Stimulated activated CD8-positive, alpha-beta memory T cell treated with anti-CD3 and anti-CD28 coated beads, Interleukin-15, amount 100 ng/mL, for 48 hours (primary cell): ENCODE measurements around the gene TSPYL1.
"Not testable (repeated sequence)": the region's sequence is repeated elsewhere in the genome, so short reads cannot be mapped to it uniquely, and the experiment has no call there.

Experiments
- DNase-seq, 2 donors: peaks; one replicate each; pipeline ENCODE4 v3.0.0-alpha.2; 2020; ENCODE audit warnings: low read depth in 2 of 2

TSPYL1 gene

DNA sequence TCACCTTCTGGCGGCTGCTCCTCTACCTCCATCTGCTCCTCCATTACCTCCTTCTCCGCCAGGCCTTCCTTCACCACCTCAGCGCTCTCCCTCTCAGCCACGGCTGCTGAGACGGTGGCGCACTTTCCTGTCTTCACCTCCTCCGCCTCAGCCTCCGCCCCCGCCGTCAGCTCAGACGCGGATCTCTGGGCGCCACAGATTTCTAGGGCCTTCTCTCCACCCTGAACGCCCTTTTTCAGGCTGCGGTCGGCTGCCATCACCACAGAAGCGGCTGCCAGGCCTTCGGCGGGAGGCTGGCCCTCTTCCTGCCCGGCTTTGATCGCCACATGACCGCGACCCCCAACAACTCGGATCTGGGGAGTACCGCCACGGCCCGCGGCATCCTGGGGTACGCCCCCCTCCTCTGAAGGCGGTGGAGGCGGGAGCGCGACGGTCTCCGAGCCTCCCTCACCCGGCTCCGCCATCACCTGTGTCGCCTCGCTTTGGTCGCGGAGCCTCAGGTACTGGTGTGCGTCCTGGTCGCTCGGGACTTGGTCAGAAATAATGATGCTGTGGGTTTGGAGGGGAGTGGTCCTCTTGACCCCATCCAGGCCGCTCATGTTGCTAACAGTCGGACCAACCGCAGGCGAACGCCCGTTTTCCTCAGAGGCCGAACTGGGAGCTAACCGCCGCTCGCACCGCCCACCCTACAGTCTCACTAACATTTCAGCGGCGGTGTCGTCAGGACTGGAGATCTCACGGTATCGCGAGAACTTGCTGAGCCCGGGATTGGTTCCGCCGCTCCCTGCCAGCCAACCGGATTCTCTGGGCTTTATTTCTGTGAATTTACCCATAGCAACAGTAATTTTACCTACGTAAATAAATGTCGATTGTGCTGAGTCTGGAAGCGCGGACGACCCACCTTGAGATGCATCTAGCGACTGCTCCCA is at the start of gene TSPYL1:
TSS of gene TSPYL1 (minus strand) at position 699 of the 929 bp plus-strand sequence. CDS start at position 599, 100 bp downstream.
- DNase-seq = peak; percentile 89 to 90

GRCh38 chr6:116329156-116329555 is 49.4 kb upstream of the TSPYL1 start:
- DNase-seq = no peak

DNA sequence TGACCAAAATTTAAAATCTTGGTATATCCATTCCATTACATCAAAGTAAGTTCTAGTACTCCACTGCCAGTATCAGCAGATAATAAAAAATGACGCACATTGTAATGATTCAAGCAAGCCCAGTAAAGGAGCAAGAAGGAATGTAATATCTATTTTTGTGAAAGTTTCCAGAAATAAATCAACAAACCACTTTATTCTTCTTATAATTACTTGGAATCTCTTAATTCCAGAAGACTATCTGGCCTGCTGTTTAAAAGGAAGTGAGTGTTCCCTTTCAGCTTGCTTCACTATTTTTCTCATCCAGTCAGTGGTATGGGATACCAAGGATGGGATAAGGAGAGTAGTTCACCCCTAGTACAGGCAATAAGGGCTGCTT is 48.8 kb upstream of the TSPYL1 start:
- no peak for DNase-seq

DNA sequence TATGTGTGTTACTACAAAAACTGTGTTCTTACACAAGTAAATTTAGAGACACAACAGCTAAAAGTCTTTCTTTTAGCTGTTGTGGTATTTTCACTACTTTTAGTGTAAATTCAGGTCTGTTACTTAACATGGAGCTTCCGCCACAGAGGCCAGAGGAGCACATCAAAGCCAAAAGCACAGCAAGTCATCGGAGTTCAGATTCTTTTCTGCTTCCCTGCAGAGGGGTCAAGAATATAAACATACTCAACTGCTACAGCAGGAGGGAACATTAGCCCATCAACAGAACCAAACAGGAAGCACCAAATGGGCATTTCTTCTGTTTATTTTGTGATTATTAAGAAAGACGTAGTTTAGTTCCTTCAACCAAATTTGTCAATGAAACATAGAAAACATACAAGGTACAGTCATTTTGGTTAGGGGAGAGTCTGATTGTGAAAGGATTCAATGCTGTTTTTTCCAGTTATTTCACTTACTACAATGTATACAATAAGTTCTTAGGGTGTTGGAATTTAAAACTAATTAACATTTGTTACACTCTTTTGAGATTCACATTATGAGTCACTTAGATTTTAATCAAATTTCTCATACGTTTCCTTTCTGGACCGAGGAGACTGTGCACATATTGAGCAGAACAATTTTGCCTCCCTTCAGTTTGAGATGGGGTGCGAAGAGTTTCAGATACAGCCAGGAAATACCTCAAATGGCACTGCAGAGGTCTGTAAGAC is 48.2 kb upstream of the TSPYL1 start:
- no peak for DNase-seq

DNA sequence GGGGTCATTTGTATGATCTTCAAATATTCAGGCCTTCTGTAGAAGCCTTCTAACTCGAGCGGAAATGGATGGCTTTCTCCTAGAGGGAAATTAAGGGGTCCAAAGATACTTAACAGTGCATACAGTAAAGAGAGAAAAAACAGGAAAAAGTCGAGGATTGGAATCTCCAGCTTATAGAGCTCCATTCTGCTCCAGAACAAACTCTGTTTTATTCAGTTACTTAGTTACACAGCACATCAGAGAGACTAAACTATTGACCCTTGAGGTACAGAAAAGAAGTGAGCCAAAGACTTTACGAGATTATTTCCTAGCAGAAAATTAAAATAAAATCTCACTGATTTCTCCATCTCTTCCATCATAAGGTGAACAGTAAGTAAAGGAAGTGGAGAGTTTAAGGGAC is 47.3 kb upstream of the TSPYL1 start:
- DNase-seq = no peak

GRCh38 chr6:116326181-116326671 is 46.5 kb upstream of the TSPYL1 start:
- DNase-seq = no peak

DNA sequence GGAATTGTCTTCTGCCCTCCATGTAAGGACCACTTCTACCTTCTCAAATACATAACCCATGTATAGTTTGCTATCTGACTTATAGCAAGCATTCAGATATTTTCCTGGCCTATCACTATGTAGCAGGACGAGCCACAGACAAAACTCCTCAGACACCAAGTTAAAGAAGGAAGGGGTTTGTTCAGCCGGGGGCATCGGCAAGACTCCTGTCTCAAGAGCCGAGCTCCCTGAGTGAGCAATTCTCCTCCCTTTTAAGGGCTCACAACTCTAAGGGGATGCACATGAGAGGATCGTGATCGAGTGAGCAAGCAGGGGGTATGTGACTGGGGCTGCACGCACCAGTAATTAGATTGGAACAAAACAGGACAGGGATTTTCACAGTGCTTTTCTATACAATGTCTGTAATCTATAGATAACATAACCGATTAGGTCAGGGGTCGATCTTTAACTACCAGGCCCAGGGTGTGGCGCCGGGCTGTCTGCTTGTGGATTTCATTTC is 46.0 kb upstream of the TSPYL1 start:
- DNase-seq = not testable (repeated sequence)

DNA sequence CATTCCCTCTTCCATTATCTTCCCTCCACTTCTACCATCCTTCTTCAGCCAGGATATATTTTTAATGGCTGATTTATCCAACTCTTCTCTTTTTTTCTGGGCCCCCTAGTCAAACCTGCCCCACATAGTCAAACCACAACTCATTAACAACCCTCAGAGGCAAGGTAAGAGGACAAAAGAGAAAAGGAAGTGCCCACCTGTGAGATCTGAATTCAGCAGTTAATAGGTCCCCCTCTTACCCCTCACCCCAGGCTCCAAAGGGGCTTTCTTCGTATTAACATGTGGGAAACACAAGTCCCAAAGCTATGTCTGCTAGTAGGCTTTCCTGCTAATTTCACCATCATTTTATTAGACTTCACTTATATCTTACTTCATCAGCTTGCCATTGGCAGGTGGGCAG is 44.1 kb upstream of the TSPYL1 start:
- no peak for DNase-seq

- DNase-seq = not testable (repeated sequence)
These were observed 42.2 kb upstream of the TSPYL1 start for GRCh38 chr6:116321933-116322332.

DNA sequence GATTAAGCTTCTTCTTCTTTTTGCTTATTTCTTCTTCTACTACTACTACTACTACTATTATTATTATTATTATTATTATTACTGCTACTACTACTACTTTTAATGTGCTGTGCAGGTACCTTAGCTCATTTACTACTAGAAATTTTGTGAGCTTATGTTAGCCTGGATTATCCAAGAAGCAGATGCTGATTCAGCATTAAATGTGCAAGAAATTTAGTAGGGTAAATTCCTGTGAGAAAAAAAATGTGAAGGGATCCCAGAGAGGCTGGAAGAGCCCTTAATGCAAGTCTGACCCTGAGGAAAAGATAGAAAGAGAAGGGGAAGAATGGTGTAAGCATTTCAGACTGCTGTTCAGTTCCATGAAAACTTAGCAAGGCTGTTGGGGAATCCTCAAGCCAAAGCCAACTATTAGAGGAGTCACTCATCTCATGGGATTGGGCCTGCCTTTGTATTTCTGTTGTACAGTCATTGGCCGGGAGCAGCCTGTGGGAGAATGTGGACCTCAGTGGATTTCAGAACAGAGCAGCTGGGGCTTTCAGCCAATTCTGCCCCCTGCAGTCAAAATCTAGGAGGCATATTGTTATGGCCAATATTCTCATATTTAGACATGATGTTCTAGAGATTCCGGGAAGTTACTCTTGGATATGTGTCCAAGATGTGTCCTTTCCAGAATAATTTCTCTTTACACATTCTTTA is 37.2 kb upstream of the TSPYL1 start:
- no peak for DNase-seq

GRCh38 chr6:116314878-116315277 is 35.1 kb upstream of the TSPYL1 start:
- no peak for DNase-seq

DNA sequence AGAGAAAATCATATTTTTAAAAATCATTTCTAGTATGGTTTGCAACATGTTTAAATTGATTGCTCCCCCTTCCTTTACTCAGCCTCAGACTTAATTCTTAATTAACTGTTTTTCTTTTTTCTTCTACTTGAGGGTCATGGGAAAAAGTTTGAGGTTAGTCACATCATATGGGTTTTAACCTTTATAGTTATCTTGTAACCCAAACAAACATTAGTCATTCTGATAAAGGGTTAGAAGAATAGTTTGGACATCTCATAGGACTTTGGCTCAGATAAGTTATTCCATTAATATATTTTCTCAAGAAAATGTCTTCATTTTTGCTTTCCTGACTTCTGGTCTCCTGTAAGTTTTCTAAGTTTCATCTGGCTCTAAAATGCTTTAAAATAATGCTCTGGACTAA is 34.5 kb upstream of the TSPYL1 start:
- DNase-seq = no peak

DNA sequence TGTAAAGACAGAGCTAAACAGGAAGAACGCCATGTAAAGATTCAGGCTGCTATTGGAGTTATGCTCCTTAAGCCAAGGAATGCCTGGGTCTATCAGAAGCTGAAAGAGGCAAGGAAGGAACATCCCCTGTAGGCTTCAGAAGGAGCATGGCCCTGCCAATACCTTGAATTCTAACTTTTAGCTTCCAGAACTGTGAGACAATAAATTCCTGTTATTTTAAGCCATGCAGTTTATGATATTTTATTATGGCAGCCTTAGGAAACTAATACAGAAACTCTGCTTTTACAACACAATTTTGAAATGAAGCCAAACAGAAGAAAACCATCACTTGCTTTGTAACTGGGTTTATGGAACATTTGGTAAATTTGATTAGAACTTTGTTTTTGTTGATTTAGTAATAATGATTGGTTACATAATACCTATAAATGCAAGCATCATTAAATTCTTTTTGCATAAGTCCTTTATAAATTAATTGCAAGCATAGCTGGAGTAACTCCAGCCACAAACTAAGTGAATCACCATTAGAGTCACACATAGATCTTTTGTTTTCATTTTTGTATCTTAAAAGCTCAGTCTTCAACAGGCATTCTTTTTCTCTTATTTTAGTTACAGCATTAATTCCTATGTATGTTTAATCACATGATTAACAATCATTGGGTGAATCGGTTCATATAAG is 33.5 kb upstream of the TSPYL1 start:
- no peak for DNase-seq

DNA sequence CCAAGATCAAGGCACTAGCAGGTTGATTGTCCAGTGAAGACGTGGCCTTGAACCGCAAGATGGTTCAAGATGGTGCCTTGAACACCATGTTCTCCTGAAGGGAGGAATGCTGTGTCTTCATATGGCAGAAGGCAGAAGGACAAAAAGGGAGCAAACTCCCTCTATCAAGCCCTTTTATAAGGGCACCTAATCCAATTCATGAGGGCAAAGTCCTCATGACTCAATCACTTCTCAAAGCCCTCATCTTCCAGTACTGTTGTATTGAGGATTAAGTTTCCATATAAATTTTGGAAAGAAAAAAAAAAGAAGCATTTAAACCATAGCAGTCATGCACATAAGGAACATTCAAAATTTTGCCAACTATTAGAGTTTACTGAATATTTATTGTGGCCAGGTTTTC is 29.9 kb upstream of the TSPYL1 start:
- no peak for DNase-seq

DNA sequence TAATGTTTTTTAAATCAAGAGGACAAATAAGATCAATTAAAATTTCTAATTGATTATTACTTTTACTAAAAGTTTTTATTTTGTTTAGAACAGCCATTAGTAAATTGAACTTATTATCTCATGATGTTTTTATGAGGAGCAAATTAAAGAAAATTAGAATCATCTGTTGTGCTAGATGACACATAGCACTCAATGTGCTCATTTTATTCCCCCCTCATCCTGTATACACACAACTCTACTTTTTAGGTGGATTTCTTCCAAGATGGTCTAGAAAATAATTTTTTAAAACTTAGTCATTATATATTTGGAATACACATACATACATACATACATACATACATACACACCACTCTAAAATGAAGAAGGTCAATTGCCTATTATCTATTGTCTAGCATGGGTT is 29.3 kb upstream of the TSPYL1 start:
- DNase-seq = no peak

GRCh38 chr6:116307633-116308032 is 27.9 kb upstream of the TSPYL1 start:
- DNase-seq = no peak

DNA sequence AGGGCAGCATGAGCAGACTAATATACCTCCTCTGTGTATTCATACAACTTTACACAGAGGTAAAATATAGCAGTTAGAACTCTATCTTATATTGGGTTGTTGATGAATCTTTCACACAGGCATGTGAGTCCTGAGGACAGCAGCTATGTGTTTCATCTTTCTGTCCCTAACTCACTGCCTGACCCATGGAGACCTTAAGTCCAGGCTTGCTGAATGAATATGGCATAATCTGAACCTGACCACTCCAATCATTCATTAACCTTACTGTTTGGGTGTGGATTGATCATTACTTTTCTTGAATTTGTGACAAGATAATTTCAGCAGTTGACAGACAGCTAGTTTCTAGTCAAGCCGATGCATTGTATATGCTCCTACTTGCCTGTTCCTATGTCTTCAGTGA is 27.3 kb upstream of the TSPYL1 start:
- DNase-seq = no peak

DNA sequence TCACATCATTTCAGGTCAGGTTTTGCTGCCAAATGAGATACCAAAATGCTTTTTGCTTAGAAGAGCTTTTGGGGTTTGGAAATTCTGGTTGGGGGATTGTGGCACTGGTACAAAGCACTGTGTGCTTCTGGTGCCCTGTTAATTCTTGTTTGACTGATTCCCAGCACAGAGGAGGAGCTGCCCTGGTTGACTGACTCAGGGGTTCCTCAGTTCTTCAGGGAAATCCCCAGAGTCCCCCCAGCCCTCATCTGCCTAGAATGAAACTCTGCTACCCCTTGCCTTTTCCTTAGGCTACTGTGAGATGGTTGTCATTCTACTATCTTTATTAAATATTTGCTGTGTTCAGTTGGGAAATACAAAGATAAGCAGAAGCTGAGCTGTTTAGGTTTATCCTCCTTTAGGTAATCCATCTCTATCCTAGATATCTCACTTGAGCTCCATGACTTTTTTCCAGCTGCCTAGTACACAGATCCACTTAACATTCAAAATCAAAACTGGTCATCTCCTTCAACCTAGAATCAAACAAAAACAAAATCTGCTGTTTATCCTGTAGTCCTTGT is 24.9 kb upstream of the TSPYL1 start:
- DNase-seq = no peak

- DNase-seq = no peak
These were observed 21.4 kb upstream of the TSPYL1 start for GRCh38 chr6:116301104-116301503.

DNA sequence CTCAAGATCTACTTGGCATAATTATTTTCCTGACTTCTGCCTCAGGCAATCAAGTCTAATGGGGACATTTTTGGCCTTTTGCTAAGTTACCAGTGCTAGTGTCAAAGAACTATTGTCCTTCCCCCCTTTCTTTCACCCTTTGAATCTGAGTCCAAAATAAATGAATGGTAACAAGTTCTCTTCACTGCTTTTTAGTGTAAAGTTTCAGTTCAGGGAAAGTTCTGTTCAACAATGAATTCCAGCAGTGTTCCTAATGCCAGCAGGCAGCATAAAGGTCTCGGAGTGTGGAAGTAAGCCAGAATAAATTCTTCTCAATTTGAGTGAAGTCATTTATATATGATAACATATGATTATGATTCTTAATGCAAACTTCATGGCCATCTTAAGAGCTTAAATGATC is 20.8 kb upstream of the TSPYL1 start:
- DNase-seq = no peak

- DNase-seq = no peak
These were observed 19.2 kb upstream of the TSPYL1 start for GRCh38 chr6:116298973-116299372.
